GM18505 (cell line): ENCODE data around the gene NR2F1.
"Not testable (repeated sequence)": the region's sequence is repeated elsewhere in the genome, so short reads cannot be mapped to it uniquely, and the experiment has no call there.

Source experiments
- ATAC-seq: cut with Tn5 transposase; IDR thresholded peaks from one replicate; pipeline ENCODE4 v1.9.1; 2021; ENCODE audit not compliant: unreplicated experiment
- POLR2A ChIP-seq: IDR thresholded peaks from 4 replicates; pipeline ENCODE4 v1.6.1; 2011; ENCODE audit warnings: borderline replicate concordance; ENCODE audit not compliant: insufficient read depth, insufficient read length; ENCODE audit errors: extremely low read depth

The NR2F1 gene

DNA sequence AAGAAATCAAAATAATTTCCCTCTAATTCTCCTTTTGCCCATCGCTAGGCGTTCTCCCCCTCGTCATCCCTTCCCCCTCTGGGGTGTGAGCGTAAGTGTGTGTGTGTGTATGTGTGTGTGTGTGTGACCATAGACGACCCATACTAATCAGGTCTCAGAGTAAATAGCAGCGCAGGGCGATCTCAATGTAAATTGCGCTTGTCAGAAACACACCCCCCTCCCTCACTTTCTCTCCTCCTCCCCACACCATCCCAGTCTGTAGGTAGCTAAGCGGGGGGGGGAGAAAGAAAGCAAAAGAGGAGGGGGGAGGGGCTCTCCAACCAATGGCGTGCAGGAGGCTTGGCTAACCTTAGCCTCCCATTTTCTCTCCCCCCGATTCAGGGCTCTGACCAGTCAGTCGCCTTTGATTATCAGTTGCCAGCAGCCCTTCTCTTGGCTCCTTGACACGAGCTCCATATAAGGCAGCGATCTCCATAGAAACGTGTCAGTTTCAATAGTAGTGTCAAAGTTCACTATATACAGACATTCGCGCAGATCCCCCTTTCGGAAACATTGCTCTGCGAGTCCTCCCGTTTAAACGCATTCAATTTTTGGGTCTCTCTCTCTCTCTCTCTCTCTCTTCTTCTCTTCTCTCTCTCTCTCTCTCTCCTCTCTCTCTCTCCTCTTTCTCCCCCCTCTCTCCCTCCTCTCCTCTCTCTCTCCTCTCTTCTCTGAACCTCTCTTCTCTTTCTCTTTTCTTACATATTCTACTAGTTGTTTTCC lies at the start of gene NR2F1:
NR2F1 (plus strand) TSS at position 546 of the 762 bp plus-strand sequence. CDS start 1,802 bp downstream, outside the sequence.
- no peak for TF ChIP-seq POLR2A
- ATAC-seq = no peak

DNA sequence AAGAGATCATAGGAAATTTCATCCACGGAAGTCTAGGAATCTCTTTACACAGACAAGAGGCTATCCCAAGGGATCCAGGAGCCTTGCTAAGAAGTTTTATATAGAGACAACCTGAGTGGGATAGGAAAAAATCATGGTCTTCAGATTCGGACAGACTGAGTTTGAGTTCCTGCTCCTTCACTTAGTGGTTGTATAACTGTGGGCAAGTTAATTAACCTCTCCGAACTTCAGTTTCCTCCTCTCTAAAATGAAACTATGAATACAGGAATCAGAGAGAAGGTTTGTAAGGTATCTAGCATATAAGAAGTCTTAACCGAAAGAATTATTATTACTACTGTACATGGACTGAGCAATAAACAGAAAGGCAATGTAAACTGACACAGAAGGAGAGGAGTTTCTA lies 37.1 kb upstream of the NR2F1 start:
- ATAC-seq = no peak

DNA sequence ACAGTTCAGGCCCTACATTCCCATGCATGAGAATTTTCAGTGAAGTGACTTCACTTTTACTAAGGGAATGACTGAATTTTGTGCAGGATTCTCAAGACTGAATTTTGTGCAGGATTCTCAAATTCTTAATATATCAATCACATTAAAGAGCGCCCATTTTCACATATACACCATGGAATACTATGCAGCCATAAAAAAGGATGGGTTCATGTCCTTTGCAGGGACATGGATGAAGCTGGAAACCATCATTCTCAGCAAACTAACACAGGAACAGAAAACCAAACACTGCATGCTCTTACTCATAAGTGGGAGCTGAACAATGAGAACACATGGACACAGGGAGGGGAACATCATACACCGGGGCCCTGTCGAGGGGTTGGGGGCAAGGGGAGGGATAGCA lies 33.4 kb upstream of the NR2F1 start:
- ATAC-seq = not testable (repeated sequence)

More for the DNA sequence above, 37.1 kb upstream of the NR2F1 start:
- no peak for TF ChIP-seq POLR2A

DNA sequence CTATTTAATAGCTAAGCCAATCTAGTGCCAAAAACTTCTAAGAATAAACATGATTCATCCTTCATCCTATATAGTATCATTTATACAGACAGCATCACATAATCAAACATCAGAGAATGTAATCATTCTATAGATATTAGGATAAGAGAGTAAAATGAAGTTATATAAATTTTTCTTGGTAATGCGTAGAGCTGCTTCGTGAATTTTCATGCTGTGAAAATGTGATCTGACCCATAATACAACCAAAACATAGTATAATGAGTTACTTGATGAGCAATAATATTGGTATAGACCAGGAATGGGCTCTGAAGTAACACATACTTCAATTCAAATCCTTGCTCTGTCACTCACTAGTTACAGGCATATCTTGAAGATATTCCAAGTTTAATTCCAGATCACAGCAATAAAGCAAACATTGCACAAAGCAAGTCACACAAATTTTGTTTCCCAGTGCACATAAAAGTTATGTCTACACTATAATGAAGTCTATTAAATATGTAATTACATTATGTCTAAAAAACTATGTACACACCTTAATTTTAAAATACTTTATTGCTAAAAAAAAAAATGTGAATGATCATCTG lies 25.9 kb upstream of the NR2F1 start:
- ATAC-seq = no peak
- no peak for TF ChIP-seq POLR2A

DNA sequence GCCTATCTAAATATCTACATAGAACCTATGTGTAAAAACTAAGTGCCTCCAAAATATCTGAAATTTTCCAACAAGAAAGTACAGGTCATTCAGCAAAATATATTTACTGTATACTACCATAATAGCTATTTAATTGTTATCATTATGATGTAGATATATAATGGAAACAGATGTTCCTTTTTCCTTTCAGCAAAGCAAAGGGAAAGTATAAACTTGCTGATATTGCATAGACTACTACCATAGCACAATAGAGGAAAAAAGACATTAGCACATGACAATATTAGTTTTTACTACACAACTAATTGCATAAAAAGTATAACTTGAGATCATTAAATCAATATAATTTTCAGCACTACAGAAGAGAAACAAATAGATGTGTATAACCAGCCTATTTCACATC lies 16.9 kb upstream of the NR2F1 start:
- ATAC-seq = no peak
- no peak for TF ChIP-seq POLR2A

DNA sequence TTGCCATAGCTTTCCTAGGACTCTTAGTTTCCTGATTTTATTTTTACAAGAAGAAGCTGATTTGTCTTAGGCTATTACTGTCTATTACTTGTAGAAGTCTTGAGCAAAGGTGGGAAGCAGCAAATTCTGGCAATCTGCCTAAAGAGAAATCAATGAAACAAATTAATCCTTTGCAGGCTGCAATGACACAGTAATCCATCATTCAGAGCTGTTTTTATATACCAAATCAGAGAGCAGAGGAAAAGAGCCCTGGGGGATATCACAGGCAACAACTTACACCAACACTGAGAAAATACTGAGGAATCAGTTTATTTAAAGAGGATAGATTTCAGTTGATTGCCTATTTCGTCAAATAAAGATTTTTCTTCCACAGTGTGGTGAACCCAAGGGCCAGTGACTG lies 15.6 kb upstream of the NR2F1 start:
- ATAC-seq = no peak
- TF ChIP-seq POLR2A = no peak

DNA sequence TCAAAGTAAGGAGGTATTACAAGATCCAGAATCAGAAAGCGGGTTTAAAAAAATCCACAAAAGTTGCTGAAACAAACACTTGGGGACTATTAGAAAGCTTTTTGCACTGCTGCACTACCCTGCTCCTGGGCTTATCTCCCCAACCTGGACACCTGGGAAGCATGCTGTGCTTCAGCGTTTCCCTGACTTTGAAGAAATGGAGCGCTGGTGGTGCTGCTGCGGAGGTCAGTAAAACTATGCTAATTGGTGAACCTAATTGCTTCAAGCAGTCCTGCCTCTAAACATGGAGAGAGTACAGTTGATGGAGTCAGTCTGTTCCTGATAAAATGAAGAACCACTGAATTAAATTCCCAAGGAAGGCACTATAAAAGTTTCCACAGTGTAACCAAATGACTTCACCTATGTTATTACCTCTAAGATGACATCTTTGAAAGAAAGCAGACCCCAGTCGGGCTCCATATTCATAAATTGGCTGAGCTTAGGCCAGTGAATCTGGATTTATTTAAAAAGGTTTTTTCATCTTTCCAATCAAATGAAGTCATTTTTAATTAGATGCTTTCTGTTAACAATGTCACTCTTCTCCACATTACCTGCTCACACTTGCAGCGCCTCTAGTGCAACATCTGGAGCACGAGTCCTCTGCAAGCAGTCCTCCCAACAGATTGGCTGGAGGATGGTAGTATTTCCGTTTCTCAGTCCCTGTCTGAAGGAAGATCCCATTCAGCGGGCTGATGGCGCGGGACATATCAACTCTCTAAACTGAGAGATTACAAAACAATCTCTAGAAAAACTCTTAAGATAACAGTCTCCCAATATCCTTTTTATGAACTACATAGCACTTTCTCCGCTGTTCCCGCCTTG lies 13.5 kb upstream of the NR2F1 start:
- ATAC-seq = no peak
- no peak for TF ChIP-seq POLR2A

DNA sequence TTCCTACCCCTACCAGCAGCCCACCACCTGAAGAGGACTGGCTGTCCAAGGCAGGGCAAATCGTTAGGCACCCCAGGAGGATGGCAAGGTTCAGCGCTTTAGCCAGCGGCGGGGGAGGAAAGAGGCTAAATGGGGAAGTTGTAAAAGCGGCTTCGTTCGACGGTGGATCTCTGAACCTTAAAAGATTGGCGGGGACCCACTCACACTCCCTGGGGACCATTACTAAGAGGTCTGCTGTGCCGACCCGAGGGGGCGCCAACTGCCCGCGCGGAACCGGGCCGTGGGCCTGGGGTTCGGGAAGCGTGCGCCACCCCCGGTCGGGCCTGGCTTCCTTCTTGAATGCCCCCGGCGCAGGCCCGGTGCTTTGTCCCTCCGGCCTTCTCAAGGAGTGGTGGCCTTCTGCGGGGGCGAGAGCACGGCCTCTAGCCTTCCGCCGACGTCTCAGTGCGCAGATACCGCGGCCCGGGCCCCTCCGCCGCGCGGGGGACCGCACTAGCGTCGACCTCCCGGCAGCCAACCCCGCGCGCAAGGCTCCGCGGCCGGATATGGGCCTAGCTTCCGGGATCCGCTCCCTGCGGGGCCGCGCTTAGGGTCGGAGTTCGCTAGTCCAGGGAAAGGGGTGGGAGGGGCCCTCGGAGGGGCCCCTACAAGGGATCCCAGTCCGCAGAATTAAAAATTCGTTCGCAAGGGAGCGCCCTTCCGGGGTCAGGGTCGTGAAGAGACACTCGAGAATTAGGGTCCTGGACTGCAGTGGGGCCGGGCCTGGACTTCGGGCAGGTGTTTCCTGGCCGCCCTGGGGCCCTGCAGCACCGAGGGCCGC lies 12.5 kb upstream of the NR2F1 start:
- ATAC-seq = peak; percentile 48
- no peak for TF ChIP-seq POLR2A

DNA sequence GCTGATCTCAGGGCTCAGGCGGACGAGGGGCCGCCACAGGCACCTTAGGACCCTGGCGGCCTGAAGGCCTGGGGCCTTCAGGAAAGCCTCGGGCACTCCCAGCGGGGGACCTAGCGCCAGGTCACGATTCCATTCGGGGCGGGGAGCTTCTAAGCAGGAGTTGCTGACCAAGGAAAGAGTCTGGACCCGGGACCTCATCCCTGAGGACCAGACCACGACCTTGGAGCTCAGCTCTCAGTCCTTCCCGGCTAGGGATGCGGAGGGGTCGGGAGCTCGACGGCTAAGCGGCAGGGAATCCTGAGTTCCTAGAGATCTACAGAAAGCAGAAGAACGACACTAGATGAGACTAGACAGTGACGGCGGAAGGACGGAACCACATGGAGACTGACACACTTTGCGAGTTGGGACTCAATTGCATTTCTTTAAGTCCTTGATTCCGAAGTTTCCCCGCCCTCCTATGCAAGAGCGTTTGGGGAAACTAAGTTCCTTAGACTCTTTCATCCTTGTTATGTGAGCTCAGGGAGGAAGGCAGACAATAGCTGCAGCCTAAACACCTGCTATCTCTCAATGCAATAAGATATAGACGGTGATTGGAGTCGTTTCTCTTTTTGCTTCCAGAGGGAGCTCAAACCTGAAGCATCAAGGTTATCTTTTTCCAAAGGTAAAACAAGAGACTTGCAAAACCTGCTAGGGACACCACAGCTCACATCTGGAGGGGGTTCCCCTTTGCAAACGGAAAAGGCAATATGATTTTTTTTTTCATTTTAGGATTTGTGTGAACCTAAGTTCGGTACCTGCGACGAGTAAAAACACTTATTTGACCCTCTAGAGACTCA lies 11.7 kb upstream of the NR2F1 start:
- no peak for ATAC-seq
- TF ChIP-seq POLR2A = no peak

DNA sequence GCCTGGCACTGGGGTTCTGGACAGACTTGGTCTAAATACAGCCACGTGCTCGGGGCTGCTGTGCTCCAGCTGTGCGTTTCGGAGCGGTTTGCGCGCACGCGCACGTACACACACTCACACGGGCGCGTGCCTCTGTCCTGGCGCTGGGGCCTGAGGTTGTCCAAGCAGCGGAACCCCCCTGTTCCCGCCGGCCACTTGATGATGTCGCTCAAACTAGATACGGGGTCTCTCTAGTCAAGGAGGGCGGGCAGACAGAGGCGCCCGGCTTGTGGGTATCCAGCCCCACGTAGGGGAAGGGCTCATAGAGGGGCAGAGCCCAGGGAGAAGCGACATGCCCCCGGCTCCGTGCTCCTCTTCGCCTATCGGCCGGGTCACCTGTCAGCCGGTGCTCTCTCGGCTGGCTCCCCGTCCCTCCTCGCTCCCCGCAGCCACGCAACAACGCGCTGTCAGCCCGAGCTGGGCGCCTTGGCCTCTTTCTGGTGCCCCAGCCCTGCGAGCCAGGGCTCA lies 10.9 kb upstream of the NR2F1 start:
- no peak for TF ChIP-seq POLR2A

DNA sequence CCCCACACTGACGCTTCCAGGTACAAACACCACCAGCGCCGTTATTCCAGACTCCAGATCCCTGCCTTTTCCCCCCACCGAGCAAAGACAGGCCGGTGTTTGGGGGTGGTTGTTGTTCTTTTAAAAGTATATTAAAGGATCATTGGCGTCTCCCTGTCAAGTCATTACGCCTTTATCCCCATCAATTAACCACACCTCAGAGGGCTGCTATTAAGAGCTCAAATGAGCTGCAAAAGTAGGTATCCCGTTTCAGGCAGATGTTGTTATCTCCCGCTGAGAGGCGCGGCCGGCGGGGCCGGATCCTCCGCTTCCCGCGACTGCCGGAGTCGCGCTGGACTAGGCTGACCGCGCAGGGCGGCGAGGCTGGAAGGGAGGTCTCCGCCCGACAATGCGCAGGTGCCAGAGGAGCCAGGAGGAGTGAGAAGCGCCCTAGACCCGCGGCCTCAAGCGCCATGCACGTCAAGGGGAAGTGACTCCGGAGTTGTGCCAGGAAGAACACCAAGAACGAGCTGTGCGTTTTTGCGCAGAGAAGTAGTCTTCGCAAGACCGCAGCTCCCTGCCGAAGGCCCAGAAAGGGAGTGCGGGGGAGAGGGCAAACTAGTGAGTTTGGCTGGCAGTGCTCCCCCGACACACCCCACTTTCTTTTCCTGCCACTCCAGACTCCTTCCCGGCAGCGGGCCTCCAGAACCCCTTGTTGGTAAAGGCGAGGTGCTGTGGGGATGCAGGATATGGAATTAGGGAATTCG lies 10.2 kb upstream of the NR2F1 start:
- no peak for TF ChIP-seq POLR2A
- ATAC-seq = no peak

More for the DNA sequence above, 10.9 kb upstream of the NR2F1 start:
- ATAC-seq = no peak
